ENCODE data around the gene DNAJB8.
A peak's percentile ranks its signal among the peaks of the same experiment; 100 is the strongest.

DNAJB8 gene

GRCh38 chr3:128490915-128491690, 24.4 kb upstream of the DNAJB8 start:
- DNase-seq (ENCODE audit: extremely low spot score), result no peak
- CTCF ChIA-PET, result interaction anchor here (0.7 kb wide), 1 partner anchor 28 kb away, joined by 3 read pairs; no protein-coding TSS in a partner anchor
- POLR2A ChIA-PET, result no interaction called here
- TF ChIP-seq FOXK2 (IDR thresholded peaks at IDR 0.05) (no peak), CTBP1 (IDR thresholded peaks at IDR 0.05; ENCODE audit: borderline replicate concordance) (no peak), FOXM1 (IDR thresholded peaks at IDR 0.05; ENCODE audit: borderline replicate concordance) (no peak), SUZ12 (IDR thresholded peaks at IDR 0.05) (no peak), TARDBP (IDR thresholded peaks at IDR 0.05) (no peak), SP1 (IDR thresholded peaks at IDR 0.05) (no peak), LEF1 (IDR thresholded peaks at IDR 0.05; ENCODE audit: borderline replicate concordance) (no peak), ZNF384 (IDR thresholded peaks at IDR 0.05) (no peak), BHLHE40 (IDR thresholded peaks at IDR 0.05; ENCODE audit: borderline replicate concordance) (no peak), NFRKB (IDR thresholded peaks at IDR 0.05) (no peak)

- TF ChIP-seq CTBP1 (IDR thresholded peaks at IDR 0.05; ENCODE audit: borderline replicate concordance) (no peak), L3MBTL2 (conservative IDR thresholded peaks at IDR 0.05) (no peak), SP1 (IDR thresholded peaks at IDR 0.05) (no peak), ELF4 (IDR thresholded peaks at IDR 0.05) (no peak), ARNT (IDR thresholded peaks at IDR 0.05) (no peak), HDGF (IDR thresholded peaks at IDR 0.05; ENCODE audit: borderline replicate concordance) (no peak), BHLHE40 (IDR thresholded peaks at IDR 0.05; ENCODE audit: borderline replicate concordance) (no peak), SUZ12 (IDR thresholded peaks at IDR 0.05) (no peak), FOXK2 (IDR thresholded peaks at IDR 0.05) (no peak)
- TF ChIP-seq, protein P1, sequence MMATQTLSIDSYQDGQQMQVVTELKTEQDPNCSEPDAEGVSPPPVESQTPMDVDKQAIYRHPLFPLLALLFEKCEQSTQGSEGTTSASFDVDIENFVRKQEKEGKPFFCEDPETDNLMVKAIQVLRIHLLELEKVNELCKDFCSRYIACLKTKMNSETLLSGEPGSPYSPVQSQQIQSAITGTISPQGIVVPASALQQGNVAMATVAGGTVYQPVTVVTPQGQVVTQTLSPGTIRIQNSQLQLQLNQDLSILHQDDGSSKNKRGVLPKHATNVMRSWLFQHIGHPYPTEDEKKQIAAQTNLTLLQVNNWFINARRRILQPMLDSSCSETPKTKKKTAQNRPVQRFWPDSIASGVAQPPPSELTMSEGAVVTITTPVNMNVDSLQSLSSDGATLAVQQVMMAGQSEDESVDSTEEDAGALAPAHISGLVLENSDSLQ (IDR thresholded peaks at IDR 0.05), result no peak
- DNase-seq (ENCODE audit: extremely low spot score), result no peak
- POLR2A ChIA-PET, result interaction anchor here (0.9 to 3.0 kb wide), 2 partner anchors 63 to 66 kb away, joined by 6 to 15 read pairs; no protein-coding TSS in a partner anchor
- CTCF ChIA-PET, result interaction anchor here (0.7 kb wide), 1 partner anchor 27 kb away, joined by 3 read pairs; no protein-coding TSS in a partner anchor
Measured at GRCh38 chr3:128490650-128490914, 23.9 kb upstream of the DNAJB8 start.

GRCh38 chr3:128489927-128490649, 23.4 kb upstream of the DNAJB8 start:
- CTCF ChIA-PET, result interaction anchor here (1.2 kb wide), 1 partner anchor 64 kb away, joined by 3 read pairs; no protein-coding TSS in a partner anchor
- POLR2A ChIA-PET, result interaction anchor here (0.9 to 3.0 kb wide), 6 partner anchors 10 to 65 kb away, joined by 3 to 15 read pairs (median 5); no protein-coding TSS in a partner anchor
- TF ChIP-seq FOXK2 (IDR thresholded peaks at IDR 0.05) (no peak), ELF4 (IDR thresholded peaks at IDR 0.05) (no peak), LEF1 (IDR thresholded peaks at IDR 0.05; ENCODE audit: borderline replicate concordance) (no peak), L3MBTL2 (conservative IDR thresholded peaks at IDR 0.05) (peak; percentile 39; the same call in 1 of the 2 replicates), ZNF384 (IDR thresholded peaks at IDR 0.05) (no peak)
- DNase-seq (ENCODE audit: extremely low spot score), result peak; percentile 63

DNA sequence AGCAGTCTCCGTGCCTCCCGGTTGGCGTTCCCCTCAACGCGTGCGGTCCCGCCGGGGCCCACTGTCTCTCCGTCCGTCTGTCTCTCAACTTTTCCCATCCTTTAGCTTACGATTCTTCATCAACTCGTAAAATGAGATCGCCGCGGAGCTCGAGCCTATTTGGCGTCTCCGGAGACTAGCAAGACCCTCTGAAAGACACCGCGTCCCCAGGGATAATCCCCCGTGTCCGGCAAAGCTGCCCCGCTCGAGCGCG, 22.9 kb upstream of the DNAJB8 start:
- TF ChIP-seq NFRKB (IDR thresholded peaks at IDR 0.05) (no peak), ELF4 (IDR thresholded peaks at IDR 0.05) (no peak), FOXM1 (IDR thresholded peaks at IDR 0.05; ENCODE audit: borderline replicate concordance) (no peak), L3MBTL2 (conservative IDR thresholded peaks at IDR 0.05) (no peak), ARNT (IDR thresholded peaks at IDR 0.05) (no peak), CTBP1 (IDR thresholded peaks at IDR 0.05; ENCODE audit: borderline replicate concordance) (no peak), FOXA1 (IDR thresholded peaks at IDR 0.05) (no peak), ZNF384 (IDR thresholded peaks at IDR 0.05) (no peak), FOXK2 (IDR thresholded peaks at IDR 0.05) (no peak), SP1 (IDR thresholded peaks at IDR 0.05) (no peak), BHLHE40 (IDR thresholded peaks at IDR 0.05; ENCODE audit: borderline replicate concordance) (no peak), LEF1 (IDR thresholded peaks at IDR 0.05; ENCODE audit: borderline replicate concordance) (no peak), HDGF (IDR thresholded peaks at IDR 0.05; ENCODE audit: borderline replicate concordance) (no peak), TARDBP (IDR thresholded peaks at IDR 0.05) (no peak), SUZ12 (IDR thresholded peaks at IDR 0.05) (no peak)
- TF ChIP-seq, protein P1 (IDR thresholded peaks at IDR 0.05), result no peak
- ChIA-PET CTCF (interaction anchor here (1.1 to 1.2 kb wide), 2 partner anchors 8 to 64 kb away, joined by 3 read pairs; no protein-coding TSS in a partner anchor), POLR2A (interaction anchor here (0.9 to 3.0 kb wide), 6 partner anchors 10 to 65 kb away, joined by 3 to 15 read pairs (median 5); no protein-coding TSS in a partner anchor)
- no peak for DNase-seq (ENCODE audit: extremely low spot score)

DNA sequence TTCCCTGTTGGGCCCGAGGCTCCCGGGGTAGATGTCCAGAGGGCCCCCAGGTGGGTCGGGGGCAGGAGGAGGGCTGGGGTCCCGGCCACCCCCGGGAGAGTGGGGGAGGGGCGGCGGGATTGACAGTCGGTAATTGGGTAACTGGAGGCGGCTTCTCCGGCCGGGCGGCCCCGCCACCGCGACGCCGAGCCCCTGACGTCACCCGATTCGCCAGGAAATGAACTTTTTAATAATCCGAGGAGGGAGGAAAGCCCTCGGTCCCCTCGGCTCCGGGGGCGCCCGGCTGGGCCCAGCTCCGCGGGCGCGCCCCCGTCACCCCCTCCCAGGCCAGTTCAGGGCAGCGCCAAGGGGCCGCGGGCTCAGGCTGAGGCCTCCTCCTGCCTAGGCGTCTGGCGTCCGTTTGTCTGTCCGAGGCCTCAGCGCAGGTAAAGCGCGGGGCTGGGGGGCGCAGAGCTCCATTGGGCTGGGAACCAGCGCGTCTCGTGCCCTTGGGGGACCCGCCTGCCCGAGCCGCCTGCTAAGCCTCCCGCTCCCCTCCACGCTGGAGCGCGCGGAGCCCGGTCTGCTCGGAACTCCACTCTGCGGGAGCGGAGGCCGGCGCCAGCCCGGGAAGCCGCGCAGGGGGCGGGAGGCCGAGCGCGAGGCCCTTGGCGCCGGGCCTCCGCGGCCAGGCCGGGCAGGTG, 22.4 kb upstream of the DNAJB8 start:
- no peak for TF ChIP-seq CTBP1 (IDR thresholded peaks at IDR 0.05; ENCODE audit: borderline replicate concordance)
- TF ChIP-seq SUZ12 (IDR thresholded peaks at IDR 0.05), result no peak
- TF ChIP-seq, protein P1 (IDR thresholded peaks at IDR 0.05), result peak; percentile 92
- no peak for TF ChIP-seq TARDBP (IDR thresholded peaks at IDR 0.05)
- POLR2A ChIA-PET, result interaction anchor here (0.7 to 3.0 kb wide), 8 partner anchors 9 to 65 kb away, joined by 3 to 15 read pairs (median 4); no protein-coding TSS in a partner anchor
- DNase-seq (ENCODE audit: extremely low spot score), result peak; percentile 79
- CTCF ChIA-PET, result interaction anchor here (1.1 to 1.2 kb wide), 2 partner anchors 8 to 63 kb away, joined by 3 read pairs; no protein-coding TSS in a partner anchor
